PC-9 (cell line): ENCODE data around the gene ONECUT2. TPM values are rescaled to one million over a fixed set of nuclear protein-coding genes. Genes with fewer than 3 reads are reported as not detected.

Experiments
- BruUV-seq: library from RNA; stranded (reverse); fragments of 400-500 nt; replicated peaks from 2 replicates; lab custom pipeline; 2021; lab: Mats Ljungman, UMichigan
- CTCF ChIA-PET: fragments of 300-600 bp; sonication (Branson Sonifier 250); formaldehyde crosslinking; loops from one replicate; lab custom pipeline; 2022; ENCODE audit warnings: antibody characterized with exemption; lab: Charles Lee
- POLR2A ChIA-PET: fragments of 300-600 bp; sonication (Branson Sonifier 250); formaldehyde crosslinking; loops from one replicate; lab custom pipeline; 2022; ENCODE audit warnings: antibody characterized with exemption; ENCODE audit not compliant: unreplicated experiment; lab: Charles Lee
- DNase-seq, 2 experiments: peaks; one replicate each; pipeline versions ENCODE4 v3.0.0 to v3.0.0-alpha.2; 2015 to 2022; ENCODE audit warnings: mixed read lengths in 1 of 2
- H2AFZ ChIP-seq: fragments of 200-600 bp; sonication (generic); 2 replicates; pipeline ENCODE4 v1.8.1; 2017; ENCODE audit warnings: antibody characterized with exemption
- H3F3A ChIP-seq: fragments of 200-600 bp; sonication (generic); 2 replicates; pipeline ENCODE4 v1.8.1; 2017; ENCODE audit warnings: antibody characterized with exemption, mild to moderate bottlenecking, low read depth; ENCODE audit not compliant: insufficient read depth
- H3K27ac ChIP-seq: fragments of 200-600 bp; sonication (generic); 2 replicates; pipeline ENCODE4 v1.6.1; 2016; ENCODE audit warnings: mixed run types
- H3K27me3 ChIP-seq: fragments of 200-600 bp; sonication (generic); 2 replicates; pipeline ENCODE4 v1.6.1; 2016; ENCODE audit warnings: low read depth, mixed run types; ENCODE audit not compliant: insufficient read depth
- H3K36me3 ChIP-seq: fragments of 200-600 bp; sonication (generic); 2 replicates; pipeline ENCODE4 v1.6.1; 2016; ENCODE audit warnings: low read depth, mixed run types
- H3K4me1 ChIP-seq: fragments of 200-600 bp; sonication (generic); replicated peaks from 2 replicates; pipeline ENCODE4 v1.6.1; 2016; ENCODE audit warnings: mixed run types; ENCODE audit not compliant: insufficient read depth
- H3K4me2 ChIP-seq: fragments of 200-600 bp; sonication (generic); 2 replicates; pipeline ENCODE4 v1.6.1; 2017; ENCODE audit warnings: mixed run types
- H3K4me3 ChIP-seq: fragments of 200-600 bp; sonication (generic); 2 replicates; pipeline ENCODE4 v1.6.1; 2016; ENCODE audit warnings: mixed run types
- H3K79me2 ChIP-seq: fragments of 200-600 bp; sonication (generic); 2 replicates; pipeline ENCODE4 v1.6.1; 2017; ENCODE audit warnings: low read depth, mixed run types
- H3K9me2 ChIP-seq: fragments of 200-600 bp; sonication (generic); 2 replicates; pipeline ENCODE4 v1.8.1; 2017; ENCODE audit warnings: mild to moderate bottlenecking; ENCODE audit not compliant: insufficient read depth
- H3K9me3 ChIP-seq: fragments of 200-600 bp; sonication (generic); 2 replicates; pipeline ENCODE4 v1.8.1; 2016; ENCODE audit warnings: low read depth; ENCODE audit not compliant: insufficient read depth
- H4K20me1 ChIP-seq: fragments of 200-600 bp; sonication (generic); 2 replicates; pipeline ENCODE4 v1.8.1; 2017; ENCODE audit not compliant: insufficient read depth
- CTCF ChIP-seq: fragments of 200-600 bp; sonication (generic); conservative IDR thresholded peaks from 2 replicates; pipeline ENCODE4 v1.6.1; 2017; ENCODE audit warnings: mixed run types, antibody characterized with exemption, mild to moderate bottlenecking, moderate library complexity
- EZH2 ChIP-seq: fragments of 200-600 bp; sonication (generic); IDR thresholded peaks from 2 replicates; pipeline ENCODE4 v1.8.0; 2017; ENCODE audit warnings: antibody characterized with exemption, low read depth
- intact Hi-C: fragments of 100-400 bp; cut with micrococcal nuclease; formaldehyde crosslinking; loops from one replicate; pipeline ENCODE4 v1.10.0; 2022; ENCODE audit not compliant: unreplicated experiment
- total RNA-seq: library from RNA; stranded (reverse); gene quantifications from 2 replicates; pipeline ENCODE4 v1.2.3, GENCODE V29; 2021

ONECUT2 gene
- total RNA-seq, 1 experiment from 2014 or later = 0.35 TPM

- peak overlapping the region; percentile 82 for H3K27ac ChIP-seq
- H3K4me3 ChIP-seq = peak overlapping the region; percentile 24; the same call in 1 of the 2 replicates
- intact Hi-C loops = loop anchor here (5.0 kb wide), 2 partner anchors 699 to 744 kb away; no protein-coding TSS in a partner anchor
These were observed 11.1 kb downstream of the ONECUT2 start for GRCh38 chr18:57446322-57446721.

GRCh38 chr18:57447154-57447621, 12.0 kb downstream of the ONECUT2 start:
- peaks cover 42% of the 10 kb centered on the region for H3K4me1 ChIP-seq
- H3K27me3 ChIP-seq = no peaks in the 10 kb centered on the region
- H3K27ac ChIP-seq = no peak overlapping the region
- CTCF ChIA-PET = no interaction called here
- TF ChIP-seq EZH2 (no peak), CTCF (no peak)
- no peak overlapping the region for H2AFZ ChIP-seq
- H3K4me3 ChIP-seq = no peak overlapping the region
- H3F3A ChIP-seq = peaks cover 18% of the 10 kb centered on the region; the same call in 1 of the 2 replicates
- H3K9me2 ChIP-seq = no peaks in the 10 kb centered on the region
- no peak overlapping the region for H3K4me2 ChIP-seq
- peaks cover 47% of the 10 kb centered on the region; the same call in 1 of the 2 replicates for H3K79me2 ChIP-seq
- POLR2A ChIA-PET = no interaction called here
- no peak for DNase-seq
- H3K9me3 ChIP-seq = no peaks in the 10 kb centered on the region
- no peaks in the 10 kb centered on the region for H4K20me1 ChIP-seq
- intact Hi-C loops = loop anchor here (5.0 kb wide), 2 partner anchors 700 to 745 kb away; no protein-coding TSS in a partner anchor
- H3K36me3 ChIP-seq = 0 out of 2 replicates have a peak, but pooled peaks cover 5% of the 10 kb centered on the region
- BruUV-seq = no TSS peak

More at GRCh38 chr18:57446322-57446721, 11.1 kb downstream of the ONECUT2 start:
- Histone ChIP-seq H2AFZ (0 out of 2 replicates have a peak overlapping the region, but pooled peaks have one; percentile 44), H3K79me2 (peaks cover 44% of the 10 kb centered on the region; the same call in 1 of the 2 replicates), H3K9me2 (no peaks in the 10 kb centered on the region), H3K27me3 (no peaks in the 10 kb centered on the region), H3K36me3 (0 out of 2 replicates have a peak, but pooled peaks cover 5% of the 10 kb centered on the region), H3K9me3 (no peaks in the 10 kb centered on the region), H3F3A (peaks cover 18% of the 10 kb centered on the region; the same call in 1 of the 2 replicates), H3K4me1 (peaks cover 42% of the 10 kb centered on the region), H3K4me2 (peak overlapping the region; percentile 73), H4K20me1 (no peaks in the 10 kb centered on the region)
- peak; percentile 18 to 39 for DNase-seq
- ChIA-PET POLR2A (no interaction called here), CTCF (no interaction called here)
- no TSS peak for BruUV-seq
- TF ChIP-seq EZH2 = no peak
- TF ChIP-seq CTCF = peak; percentile 82

GRCh38 chr18:57455576-57456129, 20.5 kb downstream of the ONECUT2 start:
- no peak overlapping the region for H2AFZ ChIP-seq
- CTCF ChIA-PET = no interaction called here
- H3F3A ChIP-seq = no peaks in the 10 kb centered on the region
- H3K36me3 ChIP-seq = no peaks in the 10 kb centered on the region
- no peaks in the 10 kb centered on the region for H3K9me2 ChIP-seq
- intact Hi-C loops = no loop called here
- no peak overlapping the region for H3K4me2 ChIP-seq
- peaks cover 6% of the 10 kb centered on the region; the same call in 1 of the 2 replicates for H4K20me1 ChIP-seq
- BruUV-seq = no TSS peak
- H3K27ac ChIP-seq = no peak overlapping the region
- H3K4me3 ChIP-seq = no peak overlapping the region
- no peak for DNase-seq
- H3K27me3 ChIP-seq = no peaks in the 10 kb centered on the region
- H3K4me1 ChIP-seq = no peaks in the 10 kb centered on the region
- 0 out of 2 replicates have a peak, but pooled peaks cover 7% of the 10 kb centered on the region for H3K79me2 ChIP-seq
- TF ChIP-seq EZH2 (no peak), CTCF (no peak)
- no peaks in the 10 kb centered on the region for H3K9me3 ChIP-seq
- POLR2A ChIA-PET = no interaction called here
